ENCODE results near the gene TRAPPC6A.

TRAPPC6A gene

GRCh38 chr19:45172173-45172572 is 5.9 kb downstream of the TRAPPC6A start:
- no peak for TF ChIP-seq CTCF (IDR thresholded peaks at IDR 0.05; ENCODE audit: borderline replicate concordance, control extremely low read depth, extremely low read depth, insufficient read depth, missing control alignments)
- in situ Hi-C loops (cut with MboI; ENCODE audit: low sequenced_read_pairs, unreplicated experiment): no loop called here
- no peak for DNase-seq (ENCODE audit: low spot score)

GRCh38 chr19:45171211-45171623 is 6.8 kb downstream of the TRAPPC6A start:
- DNase-seq (ENCODE audit: low spot score): no peak
- in situ Hi-C loops (cut with MboI; ENCODE audit: low sequenced_read_pairs, unreplicated experiment): no loop called here
- TF ChIP-seq CTCF (IDR thresholded peaks at IDR 0.05; ENCODE audit: borderline replicate concordance, control extremely low read depth, extremely low read depth, insufficient read depth, missing control alignments): no peak

- TF ChIP-seq CTCF (IDR thresholded peaks at IDR 0.05; ENCODE audit: borderline replicate concordance, control extremely low read depth, extremely low read depth, insufficient read depth, missing control alignments): no peak
- DNase-seq (ENCODE audit: low spot score): no peak
- in situ Hi-C loops (cut with MboI; ENCODE audit: low sequenced_read_pairs, unreplicated experiment): no loop called here
Measured at GRCh38 chr19:45170146-45171106, 7.6 kb downstream of the TRAPPC6A start.

GRCh38 chr19:45169602-45170001 is 8.4 kb downstream of the TRAPPC6A start:
- no peak for TF ChIP-seq CTCF (IDR thresholded peaks at IDR 0.05; ENCODE audit: borderline replicate concordance, control extremely low read depth, extremely low read depth, insufficient read depth, missing control alignments)
- in situ Hi-C loops (cut with MboI; ENCODE audit: low sequenced_read_pairs, unreplicated experiment): no loop called here
- no peak for DNase-seq (ENCODE audit: low spot score)

GRCh38 chr19:45168767-45169351 is 9.2 kb downstream of the TRAPPC6A start:
- TF ChIP-seq CTCF (IDR thresholded peaks at IDR 0.05; ENCODE audit: borderline replicate concordance, control extremely low read depth, extremely low read depth, insufficient read depth, missing control alignments): no peak
- in situ Hi-C loops (cut with MboI; ENCODE audit: low sequenced_read_pairs, unreplicated experiment): no loop called here
- DNase-seq (ENCODE audit: low spot score): no peak

- in situ Hi-C loops (cut with MboI; ENCODE audit: low sequenced_read_pairs, unreplicated experiment): no loop called here
- TF ChIP-seq CTCF (IDR thresholded peaks at IDR 0.05; ENCODE audit: borderline replicate concordance, control extremely low read depth, extremely low read depth, insufficient read depth, missing control alignments): no peak
- no peak for DNase-seq (ENCODE audit: low spot score)
Measured at GRCh38 chr19:45166723-45167252, 11.2 kb downstream of the TRAPPC6A start.
